HG03025 (cell line): ENCODE data around the gene TMCC2.

Experiments
- ATAC-seq: cut with Tn5 transposase; IDR thresholded peaks from one replicate; pipeline ENCODE4 v1.9.1; 2021; ENCODE audit warnings: mild to moderate bottlenecking, moderate library complexity; ENCODE audit not compliant: unreplicated experiment, low FRiP score

The TMCC2 gene

DNA sequence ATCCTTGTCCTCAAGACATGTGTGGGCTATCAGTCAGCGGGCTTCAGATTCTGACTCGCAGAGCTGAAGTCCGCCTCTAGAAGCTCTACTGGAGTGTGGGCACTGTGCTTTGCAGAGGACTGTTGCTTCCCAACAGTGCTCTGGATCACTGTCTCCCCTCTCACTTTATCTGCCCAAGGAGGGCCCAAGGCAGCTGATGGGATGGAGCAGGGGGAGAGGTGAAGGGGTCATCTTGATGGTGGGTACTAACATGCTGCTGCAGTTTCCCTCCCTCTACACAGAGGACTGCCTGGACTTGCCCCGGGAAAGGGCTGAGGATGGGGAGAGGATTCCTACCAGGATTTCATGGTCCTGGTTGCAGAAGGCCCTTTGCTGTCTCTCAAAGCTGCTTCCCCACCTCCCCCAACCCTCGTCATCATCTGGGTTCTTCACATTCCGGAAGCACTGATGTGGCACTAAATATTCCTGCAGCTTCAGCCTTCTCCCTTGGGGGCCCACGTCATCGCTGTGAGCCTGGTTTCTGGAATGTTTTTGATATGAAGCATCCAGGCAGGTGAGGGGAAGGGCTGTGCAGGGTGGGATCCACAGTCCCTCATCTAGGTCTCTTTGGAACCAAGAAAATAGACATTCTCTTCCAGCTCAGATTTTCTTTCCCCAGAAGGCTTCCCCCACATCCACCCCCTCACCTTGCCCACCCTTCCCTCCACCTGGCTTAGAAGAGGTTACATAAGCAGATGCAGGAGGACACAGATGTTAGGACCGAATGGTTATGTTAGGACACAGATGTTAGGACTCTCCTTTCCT is 70.6 kb downstream of the TMCC2 start:
- no peak for ATAC-seq

DNA sequence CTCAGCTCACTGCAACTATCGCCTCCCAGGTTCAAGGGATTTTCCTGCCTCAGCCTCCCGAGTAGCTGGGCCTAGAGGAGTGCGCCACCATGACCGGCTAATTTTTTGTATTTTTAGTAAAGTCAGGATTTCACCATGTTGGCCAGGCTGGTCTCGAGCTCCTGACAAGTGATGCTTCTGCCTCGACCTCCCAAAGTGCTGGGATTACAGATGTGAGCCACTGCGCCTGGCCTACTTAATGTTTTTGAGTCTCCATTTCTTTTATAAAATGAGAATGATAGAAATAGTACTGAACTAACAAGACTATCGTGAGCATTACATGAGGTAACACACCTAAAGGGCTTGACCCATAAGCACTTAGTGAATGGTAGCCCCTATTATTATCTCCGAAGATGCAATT is 72.4 kb downstream of the TMCC2 start:
- no peak for ATAC-seq

DNA sequence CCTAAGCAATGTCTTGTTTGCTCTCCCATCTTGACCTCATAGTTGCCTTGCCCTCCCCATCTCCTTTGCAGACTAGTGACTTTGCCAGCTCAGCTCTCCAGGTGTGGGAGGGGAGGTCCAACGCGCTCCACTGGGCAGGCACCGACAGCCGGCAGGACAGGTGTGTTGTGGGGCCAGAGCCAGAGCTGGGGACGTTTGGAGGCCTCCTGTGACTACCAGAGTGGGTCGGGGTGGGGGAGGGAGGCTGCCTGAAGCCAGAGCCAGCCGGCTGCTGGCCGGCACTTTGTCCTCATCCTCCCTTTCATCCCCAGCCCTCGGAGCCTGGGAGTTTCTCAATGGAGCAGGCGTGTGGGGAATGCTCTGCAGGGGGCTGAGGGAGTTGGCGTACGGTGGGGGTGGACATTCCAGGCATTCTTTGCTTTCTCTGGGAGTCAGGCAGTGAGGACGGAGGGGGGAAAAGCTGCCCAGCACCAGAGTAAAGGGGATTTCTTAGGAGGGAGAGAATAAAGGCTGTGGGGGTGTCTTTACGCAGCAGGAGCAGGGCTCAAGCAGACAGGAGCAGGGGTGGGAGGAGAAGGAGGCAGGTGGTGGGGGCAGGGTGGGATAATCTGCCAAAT is 73.6 kb downstream of the TMCC2 start:
- no peak for ATAC-seq

DNA sequence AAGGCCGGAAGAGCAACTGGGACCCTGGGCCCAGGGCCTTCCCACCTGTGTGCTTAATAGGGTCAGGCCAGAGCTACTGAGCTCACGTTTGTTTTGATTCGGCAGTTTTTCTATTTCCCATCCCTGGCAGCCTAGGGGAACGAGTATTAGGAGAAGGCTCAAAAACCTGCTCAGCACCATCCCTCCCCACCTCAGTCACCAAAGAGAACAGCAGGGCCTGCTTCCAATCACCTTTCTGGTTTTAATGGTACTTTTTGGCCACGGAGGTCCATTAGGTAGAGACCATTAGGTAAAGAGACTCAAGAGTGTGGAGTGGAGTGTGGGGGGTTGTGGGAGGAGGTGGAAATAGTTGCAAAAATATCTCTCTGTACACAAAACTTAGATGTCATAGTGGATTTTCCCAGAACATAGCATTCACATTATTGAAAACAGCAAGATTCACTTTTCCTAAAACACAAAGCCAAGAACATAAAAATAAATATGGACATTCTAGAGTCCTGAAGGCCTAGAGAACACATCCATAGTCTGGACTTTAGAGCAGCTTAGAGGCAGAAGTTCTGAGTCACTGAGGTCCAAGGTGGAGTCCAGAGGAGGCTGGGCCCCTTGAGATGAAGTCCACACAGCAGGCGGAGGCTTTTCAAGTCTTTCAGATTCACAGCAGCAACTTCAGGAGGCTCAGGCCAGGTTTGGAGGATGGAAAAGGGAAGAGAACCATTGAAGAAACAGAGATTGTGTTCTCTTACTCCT is 74.3 kb downstream of the TMCC2 start:
- ATAC-seq = no peak

DNA sequence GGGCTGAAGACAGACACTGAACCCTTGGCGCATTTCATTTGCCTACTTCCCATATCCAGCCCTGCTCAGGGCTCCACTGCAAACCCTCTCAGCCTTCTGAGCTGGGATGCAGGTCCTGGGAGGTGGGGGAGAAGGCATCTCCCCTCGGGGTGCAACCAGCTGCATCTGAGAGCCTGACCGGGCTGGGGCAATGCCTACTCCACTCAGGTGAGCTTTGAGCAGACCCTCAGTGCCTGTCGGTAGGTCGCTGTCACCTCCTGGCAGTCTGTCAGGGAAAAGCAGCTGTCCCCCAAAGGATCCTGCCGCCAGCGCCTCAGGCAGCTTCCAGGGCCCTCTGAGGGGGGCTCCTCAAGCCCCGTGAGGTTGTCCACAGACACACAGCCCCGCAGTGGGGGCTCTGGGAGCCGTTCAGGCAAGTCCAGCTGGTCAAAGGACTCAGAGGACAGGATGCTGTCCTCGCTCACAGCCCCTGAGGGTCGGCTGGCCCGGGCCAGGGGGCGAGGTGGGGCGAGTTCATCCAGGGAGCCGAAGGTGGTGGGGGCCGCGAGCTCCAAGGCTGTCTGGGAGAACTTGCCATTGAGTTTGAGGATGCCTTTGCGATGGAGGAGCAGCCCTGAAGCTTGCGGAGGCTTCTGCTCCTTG is 75.6 kb downstream of the TMCC2 start:
- no peak for ATAC-seq

- ATAC-seq = no peak
These were observed 76.4 kb downstream of the TMCC2 start for GRCh38 chr1:205304046-205304694.

GRCh38 chr1:205304695-205305070 is 76.9 kb downstream of the TMCC2 start:
- no peak for ATAC-seq

GRCh38 chr1:205306929-205307566 is 79.3 kb downstream of the TMCC2 start:
- ATAC-seq = no peak

- no peak for ATAC-seq
These were observed 82.0 kb downstream of the TMCC2 start for GRCh38 chr1:205309741-205310140.

GRCh38 chr1:205310976-205311704 is 83.4 kb downstream of the TMCC2 start:
- no peak for ATAC-seq

- no peak for ATAC-seq
These were observed 85.3 kb downstream of the TMCC2 start for GRCh38 chr1:205312866-205313562.

GRCh38 chr1:205313563-205314308 is 86.0 kb downstream of the TMCC2 start:
- ATAC-seq = no peak

DNA sequence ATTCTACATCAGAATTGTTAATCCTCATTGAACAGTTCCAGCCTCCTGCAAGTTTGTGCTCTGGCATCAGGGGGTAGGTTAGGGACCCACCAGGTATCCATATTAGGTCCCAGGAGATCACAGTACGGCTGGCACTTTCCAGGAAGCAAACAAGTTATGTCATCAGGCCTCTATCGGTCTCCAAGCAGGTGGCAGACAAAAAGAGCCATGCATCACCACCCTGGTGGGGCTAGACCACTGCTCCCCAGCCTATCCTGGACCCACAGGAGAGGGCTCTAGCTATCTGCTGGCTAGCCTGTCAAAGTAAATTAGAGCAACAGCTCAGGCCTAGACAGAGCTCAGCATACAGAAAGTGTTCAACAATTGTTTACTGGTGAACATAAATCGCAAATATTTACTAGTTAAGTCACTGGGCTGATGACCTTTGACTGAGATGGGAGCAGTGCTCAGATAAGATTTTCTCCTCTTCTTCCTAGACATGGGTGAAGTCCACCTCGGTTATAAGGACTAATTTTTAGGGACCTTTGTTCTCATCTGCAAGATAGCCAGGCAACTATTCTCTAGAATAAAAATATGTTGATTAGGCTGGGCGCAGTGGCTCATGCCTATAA is 87.4 kb downstream of the TMCC2 start:
- no peak for ATAC-seq

GRCh38 chr1:205316161-205316566 is 88.4 kb downstream of the TMCC2 start:
- no peak for ATAC-seq

DNA sequence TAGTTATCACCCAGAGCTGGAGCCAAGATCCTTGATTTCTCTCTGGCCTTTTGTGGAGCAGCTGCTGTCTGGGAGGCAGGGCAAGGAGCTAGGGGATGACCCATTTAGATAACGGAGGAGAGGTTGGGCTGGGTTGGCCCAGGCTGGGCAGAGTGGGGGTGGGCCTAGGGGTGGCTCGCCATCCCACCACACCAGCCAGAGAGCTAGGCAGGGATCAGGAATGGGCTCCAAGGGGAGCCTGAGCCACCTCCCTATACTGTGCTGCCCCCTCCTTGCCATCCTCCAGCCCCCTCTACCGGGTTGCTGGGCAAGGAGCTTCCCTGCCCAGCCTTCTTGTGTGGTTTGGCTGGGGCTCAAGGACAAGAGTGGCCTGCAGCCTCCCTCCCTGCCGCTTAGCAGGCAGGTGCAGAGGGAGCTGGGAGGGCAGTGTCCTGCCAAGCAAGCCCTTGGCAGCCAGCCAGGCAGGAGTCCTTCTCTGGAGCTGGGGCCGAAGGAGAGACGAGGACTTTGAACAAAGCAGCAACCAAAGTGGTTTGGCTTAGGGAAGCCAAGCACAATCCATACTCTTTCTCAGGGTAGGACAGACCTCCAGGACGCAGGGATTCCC is 89.7 kb downstream of the TMCC2 start:
- no peak for ATAC-seq

- no peak for ATAC-seq
These were observed 90.7 kb downstream of the TMCC2 start for GRCh38 chr1:205318231-205318991.
